ENCODE measurements around the gene TTC33. TPM values are rescaled to one million over a fixed set of nuclear protein-coding genes. Genes with fewer than 3 reads are reported as not detected.
A peak's percentile ranks its signal among the peaks of the same experiment; 100 is the strongest.
"Not testable (repeated sequence)": the region's sequence is repeated elsewhere in the genome, so short reads cannot be mapped to it uniquely, and the experiment has no call there.

The TTC33 gene
- total RNA-seq, 1 donor from 2014 or later, result 14.3 TPM

- Histone ChIP-seq H3K27ac (replicated peaks) (peak overlapping the region; percentile 68), H3K27me3 (ENCODE audit: low read depth) (no peaks in the 10 kb centered on the region), H3K9me3 (replicated peaks) (no peaks in the 10 kb centered on the region), H3K4me3 (no peak overlapping the region), H3K36me3 (no peaks in the 10 kb centered on the region), H3K4me1 (peaks cover 11% of the 10 kb centered on the region)
- no peak for DNase-seq
- TF ChIP-seq, protein P1, sequence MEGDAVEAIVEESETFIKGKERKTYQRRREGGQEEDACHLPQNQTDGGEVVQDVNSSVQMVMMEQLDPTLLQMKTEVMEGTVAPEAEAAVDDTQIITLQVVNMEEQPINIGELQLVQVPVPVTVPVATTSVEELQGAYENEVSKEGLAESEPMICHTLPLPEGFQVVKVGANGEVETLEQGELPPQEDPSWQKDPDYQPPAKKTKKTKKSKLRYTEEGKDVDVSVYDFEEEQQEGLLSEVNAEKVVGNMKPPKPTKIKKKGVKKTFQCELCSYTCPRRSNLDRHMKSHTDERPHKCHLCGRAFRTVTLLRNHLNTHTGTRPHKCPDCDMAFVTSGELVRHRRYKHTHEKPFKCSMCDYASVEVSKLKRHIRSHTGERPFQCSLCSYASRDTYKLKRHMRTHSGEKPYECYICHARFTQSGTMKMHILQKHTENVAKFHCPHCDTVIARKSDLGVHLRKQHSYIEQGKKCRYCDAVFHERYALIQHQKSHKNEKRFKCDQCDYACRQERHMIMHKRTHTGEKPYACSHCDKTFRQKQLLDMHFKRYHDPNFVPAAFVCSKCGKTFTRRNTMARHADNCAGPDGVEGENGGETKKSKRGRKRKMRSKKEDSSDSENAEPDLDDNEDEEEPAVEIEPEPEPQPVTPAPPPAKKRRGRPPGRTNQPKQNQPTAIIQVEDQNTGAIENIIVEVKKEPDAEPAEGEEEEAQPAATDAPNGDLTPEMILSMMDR (IDR thresholded peaks at IDR 0.05; ENCODE audit: borderline replicate concordance), result no peak
- intact Hi-C loops (cut with micrococcal nuclease), result no loop called here
Measured at GRCh38 chr5:40570408-40571129, 185.2 kb downstream of the TTC33 start.

DNA sequence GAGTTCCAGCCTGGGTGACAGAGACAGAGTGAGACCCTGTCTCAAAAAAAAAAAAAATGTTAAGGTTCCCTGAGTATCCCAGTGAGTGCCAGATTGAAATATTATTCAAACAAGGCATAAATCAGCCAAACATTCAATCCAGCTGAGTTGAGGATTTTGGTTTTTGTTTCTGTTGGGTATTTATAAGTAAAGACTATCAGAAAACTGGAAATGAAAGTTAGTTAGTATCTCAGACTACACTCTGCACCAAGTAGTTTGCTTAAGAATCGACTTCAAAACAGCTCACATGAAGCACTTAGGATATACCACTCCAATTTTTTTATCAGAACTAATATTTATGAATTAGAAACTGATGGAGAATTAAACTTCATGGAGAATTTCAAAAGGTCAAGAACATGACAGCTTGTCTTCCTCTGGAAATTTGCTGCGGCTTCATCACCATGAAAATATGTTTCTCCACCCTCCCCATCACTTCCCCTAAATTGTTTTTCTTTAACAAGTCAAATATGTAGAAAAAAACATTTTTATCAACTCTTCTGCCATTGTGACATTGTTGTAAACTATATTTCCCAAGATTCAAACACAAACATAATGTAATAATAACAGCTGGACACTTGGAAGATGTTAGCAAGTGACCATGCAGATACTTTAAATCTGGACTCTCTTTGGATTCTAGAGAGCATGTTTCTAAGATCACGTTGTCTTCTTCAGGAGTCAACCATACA is 186.1 kb downstream of the TTC33 start:
- DNase-seq, result no peak
- H3K4me1 ChIP-seq, result peaks cover 11% of the 10 kb centered on the region
- TF ChIP-seq, protein P1 (IDR thresholded peaks at IDR 0.05; ENCODE audit: borderline replicate concordance), result no peak
- H3K4me3 ChIP-seq, result no peak overlapping the region
- no peaks in the 10 kb centered on the region for H3K36me3 ChIP-seq
- intact Hi-C loops (cut with micrococcal nuclease), result no loop called here
- no peaks in the 10 kb centered on the region for H3K27me3 ChIP-seq (ENCODE audit: low read depth)
- H3K9me3 ChIP-seq (replicated peaks), result no peaks in the 10 kb centered on the region
- peak overlapping the region; percentile 68 for H3K27ac ChIP-seq (replicated peaks)

DNA sequence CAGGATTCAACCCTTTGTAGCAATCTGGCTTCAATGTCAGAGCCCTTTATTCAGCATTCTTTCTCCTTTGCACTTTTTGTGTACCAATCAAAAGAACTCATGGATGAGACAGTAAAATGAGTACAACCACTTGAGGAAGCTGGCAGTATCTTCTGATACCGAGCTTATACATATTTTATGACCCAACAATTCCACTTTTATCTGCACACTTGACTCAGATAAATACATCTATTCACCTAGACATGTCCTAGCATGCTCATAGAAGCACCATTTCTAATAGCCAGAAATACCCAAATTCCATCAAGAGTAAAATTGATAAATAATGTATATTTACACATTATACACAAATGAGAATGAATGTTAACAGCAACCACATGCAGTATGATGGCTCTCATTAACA is 187.2 kb downstream of the TTC33 start:
- Histone ChIP-seq H3K36me3 (no peaks in the 10 kb centered on the region), H3K27me3 (ENCODE audit: low read depth) (no peaks in the 10 kb centered on the region), H3K9me3 (replicated peaks) (no peaks in the 10 kb centered on the region), H3K4me1 (peaks cover 11% of the 10 kb centered on the region), H3K4me3 (no peak overlapping the region), H3K27ac (replicated peaks) (peak overlapping the region; percentile 68)
- DNase-seq, result no peak
- TF ChIP-seq, protein P1 (IDR thresholded peaks at IDR 0.05; ENCODE audit: borderline replicate concordance), result no peak
- intact Hi-C loops (cut with micrococcal nuclease), result no loop called here

GRCh38 chr5:40563173-40563572 is 192.6 kb downstream of the TTC33 start:
- H3K9me3 ChIP-seq (replicated peaks), result peaks cover 12% of the 10 kb centered on the region
- H3K27ac ChIP-seq (replicated peaks); DNase-seq; H3K4me3 ChIP-seq; H3K27me3 ChIP-seq (ENCODE audit: low read depth); H3K36me3 ChIP-seq; intact Hi-C loops (cut with micrococcal nuclease); H3K4me1 ChIP-seq: not testable (repeated sequence)

GRCh38 chr5:40560474-40561110 is 195.2 kb downstream of the TTC33 start:
- intact Hi-C loops (cut with micrococcal nuclease), result no loop called here
- H3K36me3 ChIP-seq, result no peaks in the 10 kb centered on the region
- no peaks in the 10 kb centered on the region for H3K4me1 ChIP-seq
- H3K27me3 ChIP-seq (ENCODE audit: low read depth), result no peaks in the 10 kb centered on the region
- TF ChIP-seq, protein P1 (IDR thresholded peaks at IDR 0.05; ENCODE audit: borderline replicate concordance), result no peak
- no peak overlapping the region for H3K27ac ChIP-seq (replicated peaks)
- peaks cover 12% of the 10 kb centered on the region for H3K9me3 ChIP-seq (replicated peaks)
- no peak for DNase-seq
- H3K4me3 ChIP-seq, result no peak overlapping the region
